GM03348 (cell line): ENCODE measurements around the gene TP53RK.

Experiments used
- DNase-seq: peaks from one replicate; pipeline ENCODE4 v3.0.0; 2012; ENCODE audit warnings: low spot score

TP53RK gene

GRCh38 chr20:46689082-46689753 is at the start of gene TP53RK:
Gene TP53RK (minus strand): TSS chr20:46689444. CDS start chr20:46689414, 30 bp downstream.
- DNase-seq = peak; percentile 98

GRCh38 chr20:46735436-46735835 is 46.2 kb upstream of the TP53RK start:
- DNase-seq = no peak

- no peak for DNase-seq
Observed at GRCh38 chr20:46731770-46732169, 42.5 kb upstream of the TP53RK start.

GRCh38 chr20:46725186-46726165 is 36.2 kb upstream of the TP53RK start:
- DNase-seq = no peak

GRCh38 chr20:46724343-46724959 is 35.2 kb upstream of the TP53RK start:
- DNase-seq = no peak

GRCh38 chr20:46723039-46723438 is 33.8 kb upstream of the TP53RK start:
- DNase-seq = no peak

GRCh38 chr20:46722450-46722849 is 33.2 kb upstream of the TP53RK start:
- no peak for DNase-seq

GRCh38 chr20:46721476-46721875 is 32.2 kb upstream of the TP53RK start:
- DNase-seq = no peak

GRCh38 chr20:46720776-46721425 is 31.7 kb upstream of the TP53RK start:
- DNase-seq = no peak

- no peak for DNase-seq
Observed at GRCh38 chr20:46720019-46720418, 30.8 kb upstream of the TP53RK start.

- no peak for DNase-seq
Observed at GRCh38 chr20:46717818-46718541, 28.7 kb upstream of the TP53RK start.

GRCh38 chr20:46715292-46715756 is 26.1 kb upstream of the TP53RK start:
- peak; percentile 90 for DNase-seq

GRCh38 chr20:46713957-46714834 is 25.0 kb upstream of the TP53RK start:
- no peak for DNase-seq

GRCh38 chr20:46712056-46712636 is 22.9 kb upstream of the TP53RK start:
- DNase-seq = no peak

GRCh38 chr20:46710153-46710913 is 21.1 kb upstream of the TP53RK start:
- DNase-seq = no peak

- DNase-seq = peak; percentile 90
Observed at GRCh38 chr20:46709459-46710152, 20.4 kb upstream of the TP53RK start, which contains the start of gene SLC2A10. Gene SLC2A10 (plus strand): TSS chr20:46709649. CDS start chr20:46709737, 88 bp downstream.

GRCh38 chr20:46709055-46709458 is 19.8 kb upstream of the TP53RK start:
- no peak for DNase-seq

- no peak for DNase-seq
Observed at GRCh38 chr20:46708172-46708860, 19.1 kb upstream of the TP53RK start.
